Neural cell (in vitro differentiated cells): ENCODE measurements around the gene TNS3.

ENCODE experiments used
- CTCF ChIP-seq: fragments of 450-650 bp; IDR thresholded peaks from 2 replicates; pipeline ENCODE4 v1.5.1; 2014; ENCODE audit warnings: antibody characterized with exemption, mild to moderate bottlenecking, moderate library complexity; ENCODE audit not compliant: poor library complexity, severe bottlenecking
- TAF1 ChIP-seq: IDR thresholded peaks from 2 replicates; pipeline ENCODE4 v1.6.1; 2012; ENCODE audit warnings: low read depth

DNA sequence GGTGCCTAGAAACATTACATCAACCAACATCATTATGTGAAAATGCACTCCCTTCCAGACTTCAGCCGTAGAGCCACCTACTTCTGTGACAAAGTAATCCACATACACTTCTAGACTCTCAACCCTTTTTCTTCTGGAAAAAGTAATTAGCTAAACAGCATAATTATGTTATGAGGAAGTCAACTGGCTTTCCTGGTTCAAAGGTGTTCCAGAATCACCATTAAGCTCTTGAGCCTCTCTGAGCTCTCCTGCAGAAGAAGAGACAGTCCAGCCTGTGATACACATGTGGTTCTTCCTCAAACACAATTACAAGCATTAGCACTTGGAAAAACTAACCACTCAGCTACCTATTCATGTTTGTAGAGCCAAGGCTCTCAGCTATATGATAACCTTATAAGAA lies 52.5 kb downstream of the TNS3 start:
- TF ChIP-seq TAF1, result no peak
- no peak for TF ChIP-seq CTCF
